HG02970 (cell line): ENCODE data around the gene OR10A5.
"Not testable (repeated sequence)": the region's sequence is repeated elsewhere in the genome, so short reads cannot be mapped to it uniquely, and the experiment has no call there.

ENCODE experiments used
- ATAC-seq: cut with Tn5 transposase; IDR thresholded peaks from one replicate; pipeline ENCODE4 v1.9.1; 2021; ENCODE audit warnings: mild to moderate bottlenecking, moderate library complexity, moderate number of reproducible peaks; ENCODE audit not compliant: unreplicated experiment, low FRiP score

Gene OR10A5, protein sequence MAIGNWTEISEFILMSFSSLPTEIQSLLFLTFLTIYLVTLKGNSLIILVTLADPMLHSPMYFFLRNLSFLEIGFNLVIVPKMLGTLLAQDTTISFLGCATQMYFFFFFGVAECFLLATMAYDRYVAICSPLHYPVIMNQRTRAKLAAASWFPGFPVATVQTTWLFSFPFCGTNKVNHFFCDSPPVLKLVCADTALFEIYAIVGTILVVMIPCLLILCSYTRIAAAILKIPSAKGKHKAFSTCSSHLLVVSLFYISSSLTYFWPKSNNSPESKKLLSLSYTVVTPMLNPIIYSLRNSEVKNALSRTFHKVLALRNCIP

DNA sequence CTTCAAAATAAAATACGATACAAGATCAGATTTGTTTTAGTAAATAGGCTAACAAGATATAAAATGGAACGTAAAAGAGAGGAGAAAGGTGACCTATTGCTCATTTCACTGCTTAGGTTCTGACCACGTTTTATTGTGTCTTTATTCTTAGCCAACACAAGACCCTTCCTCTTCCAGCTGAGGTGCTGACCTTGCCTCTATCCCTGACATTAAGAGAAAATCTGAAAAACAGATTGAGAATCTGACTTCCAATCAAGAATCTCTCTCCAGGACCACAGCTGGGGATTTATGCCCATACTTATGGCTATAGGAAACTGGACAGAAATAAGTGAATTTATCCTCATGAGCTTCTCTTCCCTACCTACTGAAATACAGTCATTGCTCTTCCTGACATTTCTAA lies at the start of gene OR10A5:
Gene OR10A5, plus strand, starts transcription at position 301 of the 400 bp plus-strand sequence. Its CDS starts 0 bp downstream, at position 301.
- no peak for ATAC-seq

DNA sequence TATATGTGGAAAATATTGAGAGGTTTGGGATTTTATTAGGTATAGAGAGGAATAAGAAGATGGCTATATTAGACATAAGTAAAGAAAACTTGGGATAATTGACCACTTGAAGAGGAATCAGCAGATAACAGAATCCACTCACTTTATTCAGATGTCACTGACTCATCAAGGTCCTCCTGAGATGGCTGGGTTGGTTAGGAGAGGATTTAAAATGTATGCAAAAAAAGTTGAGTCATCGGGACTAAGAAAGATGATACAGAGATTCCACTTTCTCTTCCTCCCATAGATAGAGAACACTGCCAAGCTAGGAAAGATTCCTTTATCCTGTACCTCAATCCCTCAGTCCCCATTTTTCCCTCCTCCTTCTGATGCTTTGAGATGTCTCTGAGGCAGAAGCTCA lies 46.1 kb upstream of the OR10A5 start, which contains the start of gene OR6A2:
Gene OR6A2, minus strand, starts transcription at position 288 of the 400 bp plus-strand sequence. CDS start 3,981 bp downstream, outside the sequence.
- ATAC-seq: no peak

DNA sequence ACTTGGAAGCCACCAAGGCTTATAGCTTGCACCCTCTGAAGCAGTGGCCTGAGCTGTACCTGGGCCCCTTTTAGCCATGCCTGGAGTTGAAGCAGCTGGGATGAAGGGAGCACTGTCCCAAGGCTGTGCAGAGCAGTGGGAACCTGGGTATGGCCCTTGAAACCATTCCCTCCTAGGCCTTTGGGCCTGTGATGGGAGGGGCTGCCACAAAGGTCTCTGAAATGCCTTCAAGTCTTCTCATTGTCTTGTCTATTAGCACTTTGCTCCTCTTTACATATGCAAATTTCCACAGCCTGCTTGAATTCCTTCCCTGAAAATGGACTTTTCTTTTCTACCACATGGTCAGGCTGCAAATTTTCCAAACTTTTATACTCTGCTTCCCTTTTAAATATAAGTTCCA lies 44.4 kb upstream of the OR10A5 start:
- ATAC-seq: not testable (repeated sequence)

DNA sequence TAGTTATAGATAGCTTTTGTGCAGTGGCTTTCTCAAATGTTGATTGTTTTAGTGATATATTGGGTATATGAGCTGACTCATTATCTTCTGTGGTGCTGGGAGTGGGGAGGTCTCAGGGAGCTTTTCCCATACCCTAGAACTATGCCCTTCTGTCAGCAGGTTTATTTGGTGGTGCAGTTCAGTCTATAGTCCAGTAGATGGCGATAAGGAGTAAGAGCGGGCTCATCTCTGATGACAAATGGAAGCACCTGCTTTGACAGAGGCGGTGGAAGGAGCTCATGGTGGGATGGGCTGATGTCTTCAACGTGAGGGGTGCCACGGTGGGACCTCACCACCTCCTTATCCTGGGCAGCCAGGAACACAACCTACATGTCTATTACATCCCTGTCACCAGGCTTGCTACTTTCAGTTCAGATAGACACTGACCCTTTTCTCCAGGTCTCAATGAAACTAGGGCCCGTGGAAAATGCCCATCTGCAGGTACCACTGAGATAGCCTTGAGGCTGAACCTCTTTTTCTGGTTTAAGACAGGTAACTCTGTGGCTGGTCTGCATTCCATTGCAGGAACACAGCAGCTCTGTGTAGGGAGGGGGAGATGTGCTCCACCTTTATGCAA lies 33.0 kb upstream of the OR10A5 start:
- peak; percentile 83 for ATAC-seq

DNA sequence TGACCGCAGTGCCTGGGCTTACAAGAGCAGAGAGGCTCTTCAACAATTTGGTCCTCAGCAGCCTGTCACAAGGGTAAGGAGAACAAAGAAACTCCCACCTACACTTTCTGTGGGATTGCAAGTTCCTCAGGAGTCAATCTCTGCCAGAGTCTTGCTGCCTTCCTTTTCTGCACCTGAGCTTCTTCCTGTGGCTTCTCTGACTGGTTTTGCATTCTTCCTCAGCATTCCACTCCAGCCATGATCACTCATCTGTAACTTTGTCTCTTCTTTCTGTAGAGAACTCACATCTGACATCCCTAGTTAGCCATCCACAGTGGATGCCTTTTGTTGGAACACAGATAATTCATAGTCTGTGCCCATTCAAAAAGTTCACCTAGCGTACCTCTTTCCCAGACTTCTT lies 31.8 kb upstream of the OR10A5 start:
- no peak for ATAC-seq

DNA sequence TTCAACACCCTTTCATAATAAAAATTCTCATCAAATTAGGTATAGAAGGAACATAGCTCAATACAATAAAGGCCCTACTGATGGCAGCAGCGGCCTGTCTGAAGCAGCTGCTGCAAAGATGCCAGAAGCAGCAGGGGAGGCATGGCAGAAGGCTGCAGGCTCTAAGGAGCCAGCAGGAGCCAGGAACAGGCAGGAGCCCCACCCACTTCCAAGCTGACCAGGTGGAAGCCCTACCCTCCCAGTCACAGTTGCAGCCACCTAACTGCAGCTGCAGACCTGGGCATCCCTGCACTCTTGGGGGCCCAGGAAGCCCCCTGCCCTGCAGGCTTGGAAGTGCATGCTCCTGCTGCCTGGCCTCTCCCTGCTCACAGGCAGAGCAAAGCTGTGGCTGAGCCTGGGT lies 27.8 kb upstream of the OR10A5 start:
- no peak for ATAC-seq

DNA sequence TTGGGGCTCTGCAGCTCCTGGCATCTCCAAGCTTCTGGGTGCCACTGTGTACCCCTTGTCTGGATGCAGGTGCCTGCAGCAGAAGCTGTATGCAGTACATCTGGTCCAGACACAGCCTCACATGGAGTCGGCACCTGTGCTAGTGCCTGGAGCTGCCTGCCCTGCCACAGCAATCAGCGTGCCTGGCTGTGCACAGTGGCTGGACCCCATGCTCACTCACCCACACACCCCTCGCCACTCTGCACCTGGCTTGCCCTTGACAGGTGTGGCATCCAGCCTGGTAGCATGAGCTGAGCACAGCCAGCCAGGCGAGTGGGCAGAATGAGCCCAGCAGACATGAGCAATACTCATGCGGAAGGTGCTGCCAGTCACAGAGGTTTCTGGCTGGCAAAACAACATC lies 26.5 kb upstream of the OR10A5 start:
- ATAC-seq: no peak

DNA sequence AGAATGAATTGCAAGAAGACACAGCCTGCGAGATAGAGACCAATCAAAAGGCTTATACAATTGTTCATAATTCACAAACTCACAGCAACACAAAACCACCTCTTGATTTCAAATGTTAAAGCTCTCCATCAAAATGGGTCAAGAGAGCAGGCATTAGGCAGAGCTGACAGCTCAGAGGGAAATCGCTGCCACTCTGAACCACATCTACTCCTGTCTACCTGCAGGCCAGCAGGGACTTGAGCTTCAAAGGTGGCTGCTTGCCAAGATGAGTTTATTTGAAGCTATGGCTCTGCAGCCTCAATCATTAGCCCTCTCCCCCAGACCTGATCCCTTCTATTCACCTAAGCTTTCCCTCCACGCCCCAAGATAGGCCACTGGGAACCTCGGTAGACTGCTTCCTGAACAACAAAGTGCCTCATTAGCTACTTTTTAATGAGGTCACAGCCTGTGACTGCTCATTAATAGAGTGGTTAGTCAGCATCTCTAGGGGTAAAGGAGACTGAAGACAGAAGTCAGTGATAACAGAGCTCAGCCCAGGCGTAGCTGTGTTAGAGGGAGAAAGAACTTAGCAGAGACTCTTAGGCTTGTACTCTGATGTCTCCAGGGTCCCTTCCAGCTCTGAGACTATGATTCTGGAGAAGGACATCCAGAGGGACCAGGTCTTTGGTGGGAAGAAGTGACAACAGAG lies 21.2 kb upstream of the OR10A5 start:
- ATAC-seq: no peak

DNA sequence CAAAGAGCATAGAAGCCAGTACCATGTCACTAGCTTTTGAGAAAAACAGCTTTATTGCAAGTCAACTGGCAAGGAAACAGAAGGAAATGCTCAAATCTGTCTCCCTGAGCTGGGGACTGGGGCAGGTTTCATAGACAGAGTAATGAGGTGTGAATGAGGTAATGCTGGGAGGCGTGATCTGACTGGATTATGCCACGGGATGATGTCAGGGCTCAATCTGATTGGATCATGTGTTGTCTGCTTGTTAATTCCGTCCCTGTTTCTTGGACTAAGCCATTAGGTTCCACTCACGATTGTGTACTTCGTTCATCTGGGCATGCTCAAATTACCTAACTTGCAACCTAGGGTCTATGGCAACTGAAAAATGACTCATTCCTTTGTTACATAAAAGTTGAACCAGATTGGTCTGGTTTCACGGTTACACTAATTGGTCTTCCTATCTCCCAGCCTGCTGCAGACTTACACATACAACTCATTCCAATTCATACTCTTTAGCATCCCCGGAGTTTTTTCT lies 20.2 kb upstream of the OR10A5 start:
- ATAC-seq: no peak

DNA sequence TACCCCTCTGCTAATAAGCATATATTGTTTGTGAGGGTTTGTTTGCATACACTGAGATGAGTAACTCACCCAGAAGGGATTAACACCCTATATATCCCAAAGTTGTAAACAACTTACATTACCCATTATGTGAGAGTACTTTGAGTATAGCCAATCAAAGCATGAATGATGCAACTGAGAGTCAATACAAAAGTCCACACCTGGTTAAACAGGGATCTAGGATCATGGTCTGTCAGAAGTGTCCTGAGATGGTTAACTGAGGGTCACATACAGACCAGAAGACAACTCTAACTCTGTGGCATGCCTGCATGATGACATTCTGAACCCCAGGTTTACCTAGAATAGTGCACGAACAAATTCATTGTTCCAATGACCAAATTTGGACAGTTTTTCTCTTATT lies 17.4 kb upstream of the OR10A5 start:
- no peak for ATAC-seq

DNA sequence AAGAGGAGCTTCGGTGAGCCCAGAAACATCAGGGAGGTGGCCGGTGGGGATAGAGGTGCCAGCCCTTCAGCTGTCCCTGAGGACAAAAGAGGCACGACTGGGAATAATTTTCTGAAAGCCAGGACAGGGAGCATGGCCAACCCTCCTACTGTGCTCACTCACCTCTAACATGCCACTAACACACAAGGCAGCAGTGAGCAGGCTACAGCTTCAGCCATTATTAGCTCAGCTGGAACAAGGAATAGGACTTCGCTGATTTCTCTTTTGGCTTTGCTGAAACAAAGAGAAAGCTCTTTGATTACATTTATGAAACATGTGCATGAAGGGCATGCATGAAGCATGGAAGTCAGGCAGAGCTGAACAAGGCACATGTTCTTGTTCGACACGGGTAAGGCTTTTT lies 12.1 kb upstream of the OR10A5 start:
- ATAC-seq: no peak

DNA sequence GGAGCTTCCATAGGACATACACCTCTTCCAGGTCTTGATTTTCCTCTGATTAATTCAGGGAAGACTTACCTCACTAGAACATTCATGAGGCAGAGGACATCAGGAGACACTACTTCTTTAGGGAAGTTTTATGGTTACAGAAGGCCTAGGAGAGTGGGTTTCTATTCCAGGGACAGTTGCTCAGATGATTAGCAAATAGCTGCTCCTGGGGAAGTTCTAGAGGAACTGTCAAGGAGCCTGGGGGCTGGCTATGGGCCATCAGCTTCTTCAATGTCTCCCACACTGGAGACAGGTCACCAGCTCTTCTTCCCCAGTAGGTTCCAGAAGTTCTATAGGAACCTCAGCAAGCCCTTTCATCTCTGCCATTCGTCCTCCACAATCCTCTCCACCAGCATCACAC lies 11.5 kb upstream of the OR10A5 start:
- ATAC-seq: no peak

DNA sequence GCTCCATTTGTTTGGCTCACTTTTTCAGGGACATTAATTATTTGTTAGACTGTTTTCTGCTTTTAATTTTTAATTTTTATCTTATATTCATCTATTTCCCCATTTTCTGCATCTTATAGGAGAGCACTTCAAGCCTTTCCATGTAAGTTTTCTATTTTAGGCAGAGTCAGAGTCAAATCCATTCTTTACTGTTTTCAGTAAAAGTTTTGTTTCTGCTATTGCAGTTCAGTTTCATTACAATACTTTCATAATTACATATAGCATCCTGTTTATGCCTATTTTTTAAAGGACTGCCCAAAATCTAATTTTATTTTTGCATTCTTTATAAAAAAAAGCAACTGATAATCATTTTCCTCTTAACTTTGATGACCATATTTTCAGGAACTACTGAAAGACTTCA lies 3.8 kb upstream of the OR10A5 start:
- no peak for ATAC-seq

DNA sequence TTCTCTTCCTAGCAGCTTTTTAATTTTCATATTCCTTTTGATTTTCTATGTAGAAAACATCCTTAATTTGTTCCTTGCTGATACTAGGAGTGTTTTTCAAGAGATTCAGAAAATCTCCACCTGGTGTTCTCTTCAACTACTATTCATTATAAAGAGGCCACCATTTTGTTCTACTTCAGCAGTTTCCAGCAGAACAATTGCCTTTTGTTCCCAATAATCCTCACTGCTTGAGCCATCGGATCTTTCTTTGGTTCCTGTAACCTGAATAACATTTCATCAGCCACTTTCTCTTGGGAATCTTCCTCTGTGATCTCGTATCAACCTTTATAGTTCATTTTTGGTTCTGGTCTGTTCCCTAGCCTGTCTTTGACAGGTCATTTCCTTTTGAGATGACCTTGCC lies 1.8 kb upstream of the OR10A5 start:
- ATAC-seq: no peak

DNA sequence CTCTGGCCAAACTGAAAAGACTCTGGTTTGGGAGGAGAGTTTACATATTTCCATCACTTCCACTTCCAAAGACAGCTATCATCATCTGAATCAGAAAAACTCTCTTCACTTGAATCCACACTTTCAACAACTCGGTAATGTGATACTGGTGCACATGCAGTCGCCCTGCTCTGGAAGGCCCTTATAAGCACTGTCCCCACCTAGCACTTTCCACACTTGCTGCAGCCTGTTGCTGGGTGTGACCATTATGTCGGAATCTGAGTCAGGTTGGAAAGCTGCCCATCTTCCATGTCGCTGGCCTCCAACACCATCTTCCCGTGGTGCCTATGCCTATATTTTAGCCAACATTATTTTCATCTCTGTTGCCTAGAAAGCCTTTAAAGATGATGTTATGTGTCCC lies 1.1 kb upstream of the OR10A5 start:
- ATAC-seq: no peak

DNA sequence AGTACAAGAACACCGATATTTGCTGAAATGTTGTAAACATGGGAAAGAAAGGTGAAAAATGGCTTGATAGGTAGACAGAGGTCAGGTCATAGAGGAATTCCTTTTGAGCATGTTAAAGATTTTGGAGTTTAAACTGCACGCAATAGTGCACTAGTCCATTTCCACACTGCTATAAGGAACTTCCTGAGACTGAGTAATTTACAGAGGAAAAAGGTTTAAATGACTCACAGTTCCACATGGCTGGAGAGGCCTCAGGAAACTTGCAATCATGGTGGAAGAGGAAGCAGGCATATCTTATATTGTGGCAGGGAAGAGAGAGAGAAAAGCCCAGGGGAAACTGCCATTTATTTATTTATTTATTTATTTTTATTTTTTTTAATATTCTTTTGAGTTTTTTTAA lies 5.0 kb downstream of the OR10A5 start:
- no peak for ATAC-seq

DNA sequence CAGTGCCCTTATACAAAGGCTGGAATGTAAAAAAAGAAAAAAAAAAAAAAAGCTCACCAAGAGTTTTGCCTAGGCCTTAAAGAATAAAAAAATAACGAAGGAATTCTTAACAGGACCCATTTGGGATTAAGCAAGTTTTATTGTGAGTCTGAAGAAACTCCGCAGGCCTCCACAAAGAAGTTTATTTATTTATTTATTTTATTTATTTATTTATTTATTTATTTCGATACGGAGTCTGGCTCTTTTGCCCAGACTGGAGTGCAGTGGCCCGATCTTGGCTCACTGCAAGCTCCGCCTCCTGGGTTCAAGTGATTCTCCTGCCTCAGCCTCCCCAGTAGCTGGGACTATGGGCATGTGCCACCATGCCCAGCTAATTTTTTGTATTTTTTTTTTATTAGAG lies 9.3 kb downstream of the OR10A5 start:
- ATAC-seq: not testable (repeated sequence)

DNA sequence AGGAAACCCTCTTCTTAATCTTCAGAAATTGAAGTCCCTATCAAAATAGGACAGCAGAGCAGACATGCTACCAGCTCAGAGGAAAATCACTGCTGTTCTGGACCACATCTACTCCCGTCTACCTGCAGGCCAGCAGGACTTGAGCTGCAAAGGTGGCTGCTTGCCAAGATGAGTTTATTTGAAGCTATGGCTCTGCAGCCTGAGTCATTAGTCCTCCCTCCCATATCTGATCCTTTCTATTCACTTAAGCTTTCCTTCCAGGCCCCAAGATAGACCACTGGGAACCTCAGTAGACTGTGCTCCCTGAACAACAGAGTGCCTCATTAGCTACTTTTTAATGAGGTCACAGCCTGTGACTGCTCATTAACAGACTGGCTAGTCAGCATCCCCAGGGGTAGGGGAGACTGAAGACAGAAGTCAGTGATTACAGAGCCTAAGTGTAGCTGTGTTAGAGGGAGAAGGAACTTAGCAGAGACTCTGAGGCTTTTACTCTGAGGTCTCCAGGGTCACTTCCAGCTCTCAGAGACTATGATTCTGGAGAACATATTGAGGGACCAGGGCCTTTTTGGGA lies 10.6 kb downstream of the OR10A5 start:
- no peak for ATAC-seq

DNA sequence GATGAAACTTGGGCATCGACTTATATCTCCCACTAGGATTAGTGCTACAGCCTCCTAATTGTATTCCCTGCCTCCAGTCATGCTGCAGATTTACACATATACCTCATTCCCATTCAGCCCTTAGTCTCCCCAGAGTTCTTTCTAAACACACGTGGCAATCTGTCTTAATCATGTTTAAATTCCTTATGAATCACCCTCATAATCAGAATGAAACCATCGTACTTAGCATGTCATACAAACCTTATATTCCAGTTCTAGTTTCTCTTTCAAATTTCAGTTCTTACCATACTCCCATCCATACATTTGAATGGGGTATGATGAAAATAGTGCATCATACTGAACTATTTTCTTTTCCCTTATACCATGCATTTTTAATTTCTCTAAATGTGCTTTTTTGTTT lies 11.4 kb downstream of the OR10A5 start:
- no peak for ATAC-seq

DNA sequence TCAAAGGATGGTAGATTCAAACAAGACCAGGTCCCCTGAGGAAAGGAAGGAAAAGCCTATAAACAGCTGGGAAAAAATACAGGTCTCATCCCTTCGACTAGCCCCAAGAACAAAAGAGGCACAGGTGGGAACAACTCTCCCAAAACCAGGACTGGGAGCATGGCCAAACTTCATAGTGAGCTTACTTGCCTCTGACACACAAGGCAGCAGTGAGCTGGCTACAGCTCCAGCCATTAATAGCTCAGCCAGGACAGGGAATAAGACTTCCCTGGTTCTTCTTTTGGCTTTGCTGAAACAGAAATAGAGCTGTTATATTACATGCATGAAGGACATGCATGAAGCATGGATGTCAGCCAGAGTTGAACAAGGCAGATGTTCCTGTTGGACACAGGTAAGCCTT lies 17.5 kb downstream of the OR10A5 start, which contains the start of gene OR10A2:
Gene OR10A2, plus strand, starts transcription at position 97 of the 400 bp plus-strand sequence. CDS start 6,698 bp downstream, outside the sequence.
- ATAC-seq: no peak

DNA sequence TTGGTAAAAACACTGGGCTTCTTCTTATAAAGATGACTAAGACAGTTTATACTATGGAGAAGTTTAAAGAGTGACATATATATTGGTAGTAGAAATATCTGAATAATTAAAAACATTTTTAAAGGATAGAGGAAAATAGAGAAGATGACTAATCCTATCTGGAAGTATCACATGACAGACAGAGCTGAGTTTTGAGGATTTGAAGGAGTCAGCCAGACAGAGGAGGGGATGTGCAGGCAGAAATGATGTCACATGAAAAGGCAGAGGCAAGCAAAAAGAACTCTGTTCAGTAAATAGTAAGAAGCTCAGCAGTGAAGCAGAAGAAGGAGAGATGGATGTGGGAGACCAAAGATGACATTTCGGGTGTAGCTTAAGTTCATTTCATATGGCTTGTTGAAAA lies 19.0 kb downstream of the OR10A5 start:
- ATAC-seq: no peak
